GM19193 (cell line): ENCODE results near the gene CYB561D1.

ENCODE experiments used
- POLR2A ChIP-seq: IDR thresholded peaks from 4 replicates; pipeline ENCODE4 v1.6.1; 2011; ENCODE audit not compliant: insufficient read depth, insufficient read length; ENCODE audit errors: extremely low read depth

The CYB561D1 gene

GRCh38 chr1:109543988-109544735 lies 50.3 kb downstream of the CYB561D1 start:
- TF ChIP-seq POLR2A: no peak

- TF ChIP-seq POLR2A: no peak
These were observed 52.6 kb downstream of the CYB561D1 start for GRCh38 chr1:109546311-109547109.

- no peak for TF ChIP-seq POLR2A
These were observed 53.8 kb downstream of the CYB561D1 start for GRCh38 chr1:109547463-109548320.

GRCh38 chr1:109548321-109549267 lies 54.7 kb downstream of the CYB561D1 start, which contains the start of gene GNAI3:
Gene GNAI3 (plus strand): TSS chr1:109548615. CDS start chr1:109548721, 106 bp downstream.
- peak; percentile 96 for TF ChIP-seq POLR2A
